ENCODE results near the gene IL6. TPM values are rescaled to one million over a fixed set of nuclear protein-coding genes. Genes with fewer than 3 reads are reported as not detected.

The IL6 gene
- polyA plus RNA-seq, 1 of the 3 experiments (the other 2 are of a cell fraction), result 20.5 TPM

- Histone ChIP-seq H3K36me3 (replicated peaks in 1 of 2; ENCODE audit: control insufficient read depth in 1 of 2, insufficient read depth in 2 of 2, low read length in 1 of 2) (no peaks in the 10 kb centered on the region), H3K27ac (ENCODE audit: low read depth in 2 of 2, low read length in 1 of 2) (no peak overlapping the region; a peak in 1 of 4 replicates), H3K27me3 (ENCODE audit: insufficient read depth) (no peaks in the 10 kb centered on the region), H3K4me2 (no peak overlapping the region), H3K4me3 (ENCODE audit: low read depth in 2 of 2, low read length in 1 of 2) (no peak overlapping the region), H3K9me2 (no peaks in the 10 kb centered on the region), H4K20me1 (ENCODE audit: insufficient read depth) (no peaks in the 10 kb centered on the region), H3K9me3 (no peaks in the 10 kb centered on the region), H3F3A (replicated peaks; ENCODE audit: insufficient read depth) (peaks cover 12% of the 10 kb centered on the region), H3K9ac (no peak overlapping the region), H2AFZ (ENCODE audit: low read depth) (no peak overlapping the region), H3K79me2 (ENCODE audit: insufficient read depth) (no peaks in the 10 kb centered on the region), H3K4me1 (ENCODE audit: control insufficient read depth in 1 of 2, insufficient read depth in 2 of 2, low read depth in 1 of 2, low read length in 1 of 2) (peaks cover 7% of the 10 kb centered on the region in 2 experiments; a peak in 1 of 4 replicates)
- POLR2A ChIA-PET, result no interaction called here
- no peak for DNase-seq
- CTCF ChIA-PET, result no interaction called here
- TF ChIP-seq FOXM1 (IDR thresholded peaks at IDR 0.05; ENCODE audit: low read depth) (no peak), ELF1 (IDR thresholded peaks at IDR 0.05) (no peak), RXRA (IDR thresholded peaks at IDR 0.05; ENCODE audit: borderline replicate concordance, low read depth) (no peak), REST (IDR thresholded peaks at IDR 0.05; ENCODE audit: low read depth, low read length) (no peak), RAD21 (IDR thresholded peaks at IDR 0.05; ENCODE audit: low read length) (no peak)
- 9% methylated on average over 2 of the region's 2 CpGs for WGBS (ENCODE audit: low lambda C conversion rate)
These were observed 3.2 kb downstream of the IL6 start for GRCh38 chr7:22730066-22730710.

- no peaks in the 10 kb centered on the region for H3K9me3 ChIP-seq
- DNase-seq, result no peak
- H3F3A ChIP-seq (replicated peaks; ENCODE audit: insufficient read depth), result peaks cover 9% of the 10 kb centered on the region
- H3K36me3 ChIP-seq (replicated peaks in 1 of 2; ENCODE audit: control insufficient read depth in 1 of 2, insufficient read depth in 2 of 2, low read length in 1 of 2), result no peaks in the 10 kb centered on the region
- ChIA-PET POLR2A (no interaction called here), CTCF (no interaction called here)
- H3K79me2 ChIP-seq (ENCODE audit: insufficient read depth), result no peaks in the 10 kb centered on the region
- H4K20me1 ChIP-seq (ENCODE audit: insufficient read depth), result no peaks in the 10 kb centered on the region
- peak overlapping the region in 1 of 2 experiments; percentile 49; a peak in 2 of 4 replicates for H3K27ac ChIP-seq (ENCODE audit: low read depth in 2 of 2, low read length in 1 of 2)
- no peak overlapping the region for H3K9ac ChIP-seq
- H3K4me2 ChIP-seq, result peak overlapping the region; percentile 64
- H2AFZ ChIP-seq (ENCODE audit: low read depth), result peak overlapping the region; percentile 58; the same call in 1 of the 2 replicates
- peaks cover 3 to 6% of the 10 kb centered on the region in 2 experiments; a peak in 1 of 4 replicates for H3K4me1 ChIP-seq (ENCODE audit: control insufficient read depth in 1 of 2, insufficient read depth in 2 of 2, low read depth in 1 of 2, low read length in 1 of 2)
- 11% methylated on average over 5 of the region's 5 CpGs for WGBS (ENCODE audit: low lambda C conversion rate)
- H3K9me2 ChIP-seq, result no peaks in the 10 kb centered on the region
- no peaks in the 10 kb centered on the region for H3K27me3 ChIP-seq (ENCODE audit: insufficient read depth)
- H3K4me3 ChIP-seq (ENCODE audit: low read depth in 2 of 2, low read length in 1 of 2), result peak overlapping the region; percentile 13 to 43; a peak in 3 of 4 replicates
- TF ChIP-seq RFX5 (IDR thresholded peaks at IDR 0.05; ENCODE audit: low read length), result no peak
- no peak for TF ChIP-seq RAD21 (IDR thresholded peaks at IDR 0.05; ENCODE audit: low read length)
- peak; percentile 56; the same call in 1 of the 2 replicates for TF ChIP-seq FOSL2 (IDR thresholded peaks at IDR 0.05; ENCODE audit: borderline replicate concordance, low read depth)
- 0 out of 2 replicates have a peak, but pooled peaks have one; percentile 37 for TF ChIP-seq MAX (IDR thresholded peaks at IDR 0.05; ENCODE audit: low read depth)
- TF ChIP-seq EZH2phosphoT487 (IDR thresholded peaks at IDR 0.05; ENCODE audit: borderline replicate concordance, low read depth), result no peak
- peak; percentile 36; the same call in 1 of the 2 replicates for TF ChIP-seq JUND (IDR thresholded peaks at IDR 0.05)
- no peak for TF ChIP-seq SMC3 (IDR thresholded peaks at IDR 0.05; ENCODE audit: low read depth, low read length)
- TF ChIP-seq ELF1 (IDR thresholded peaks at IDR 0.05), result no peak
- TF ChIP-seq TAF1 (IDR thresholded peaks at IDR 0.05; ENCODE audit: borderline replicate concordance, low read depth, low read length), result no peak
- TF ChIP-seq USF1 (IDR thresholded peaks at IDR 0.05; ENCODE audit: borderline replicate concordance, low read depth), result no peak
- TF ChIP-seq NFIC (IDR thresholded peaks at IDR 0.05; ENCODE audit: borderline replicate concordance), result 0 out of 2 replicates have a peak, but pooled peaks have one; percentile 26
- peak; percentile 60 for TF ChIP-seq TEAD4 (IDR thresholded peaks at IDR 0.05; ENCODE audit: borderline replicate concordance, insufficient read depth)
- TF ChIP-seq ZBTB33 (IDR thresholded peaks at IDR 0.05; ENCODE audit: borderline replicate concordance, low read depth), result no peak
- no peak for TF ChIP-seq MEF2A (IDR thresholded peaks at IDR 0.05; ENCODE audit: borderline replicate concordance, low read depth)
- no peak for TF ChIP-seq FOXM1 (IDR thresholded peaks at IDR 0.05; ENCODE audit: low read depth)
- TF ChIP-seq SIN3A (IDR thresholded peaks at IDR 0.05; ENCODE audit: borderline replicate concordance, low read depth, low read length), result no peak
- TF ChIP-seq GATA2 (CRISPR knock-in tag; IDR thresholded peaks at IDR 0.05), result no peak
- no peak for TF ChIP-seq YY1 (IDR thresholded peaks at IDR 0.05; ENCODE audit: low read depth)
These were observed 4.1 kb downstream of the IL6 start for GRCh38 chr7:22730921-22731654.

Data from SK-N-SH (cell line).